ENCODE data around the gene MAP3K2.
A peak's percentile ranks its signal among the peaks of the same experiment; 100 is the strongest.

The MAP3K2 gene

GRCh38 chr2:127347734-127348392 is 39.9 kb downstream of the MAP3K2 start:
- DNase-seq, result no peak

GRCh38 chr2:127347015-127347414 is 40.8 kb downstream of the MAP3K2 start:
- no peak for DNase-seq

DNA sequence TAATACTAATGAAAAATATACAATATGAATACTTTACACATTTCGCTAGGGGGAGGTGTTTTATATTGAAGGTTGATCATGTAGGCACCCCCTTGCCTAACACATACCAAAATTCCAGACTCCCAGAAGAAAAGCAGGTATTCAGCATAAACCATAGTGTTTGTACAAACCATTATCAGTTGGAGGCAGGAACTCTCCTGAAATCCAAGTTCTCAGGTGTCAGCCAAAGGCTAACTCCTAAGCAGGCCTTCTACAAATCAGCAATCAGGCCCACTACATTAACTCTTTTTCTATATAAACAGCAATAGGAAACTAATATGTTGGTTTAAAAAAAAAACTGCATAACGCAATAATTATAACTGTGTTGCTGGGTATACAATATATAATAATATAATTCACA is 44.5 kb downstream of the MAP3K2 start:
- no peak for DNase-seq

DNA sequence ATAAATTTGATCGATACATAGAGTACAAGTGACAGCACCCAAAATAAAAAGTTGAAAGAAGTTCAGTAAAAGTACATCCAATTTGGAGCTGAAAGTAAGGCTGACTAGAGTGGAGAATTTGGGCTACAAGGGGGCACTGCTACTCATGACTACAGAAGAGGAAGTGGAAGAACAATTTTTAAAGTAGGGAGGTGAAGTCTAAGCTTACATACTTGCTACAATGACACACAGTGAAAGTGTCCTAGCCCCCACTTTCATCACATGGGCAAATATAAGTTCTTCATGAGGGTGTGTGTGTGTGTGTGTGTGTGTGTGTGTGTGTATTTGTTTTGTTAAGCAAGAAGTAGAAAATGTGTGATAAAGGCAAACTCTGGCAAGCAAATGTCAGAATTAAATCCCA is 45.7 kb downstream of the MAP3K2 start:
- peak; percentile 44 to 56 (median 53) for DNase-seq

DNA sequence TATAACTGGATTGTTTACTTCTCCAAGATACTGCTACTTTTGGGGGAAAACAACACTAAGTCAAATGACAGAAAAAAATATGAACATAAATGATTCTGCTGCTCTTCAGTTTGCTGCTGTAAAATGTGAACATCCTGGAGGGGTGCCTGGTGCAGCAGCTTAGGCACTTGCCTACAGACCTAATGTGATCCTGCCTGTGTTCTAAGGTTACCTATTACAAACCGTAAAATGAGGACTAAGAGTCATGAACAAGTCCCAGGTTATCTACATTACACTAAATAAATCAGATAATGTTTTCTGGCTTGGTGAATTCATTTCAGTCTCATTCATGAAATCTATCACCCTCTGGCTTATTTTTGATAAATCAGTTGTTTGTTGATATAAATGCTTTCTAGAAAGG is 55.4 kb downstream of the MAP3K2 start:
- no peak for DNase-seq

DNA sequence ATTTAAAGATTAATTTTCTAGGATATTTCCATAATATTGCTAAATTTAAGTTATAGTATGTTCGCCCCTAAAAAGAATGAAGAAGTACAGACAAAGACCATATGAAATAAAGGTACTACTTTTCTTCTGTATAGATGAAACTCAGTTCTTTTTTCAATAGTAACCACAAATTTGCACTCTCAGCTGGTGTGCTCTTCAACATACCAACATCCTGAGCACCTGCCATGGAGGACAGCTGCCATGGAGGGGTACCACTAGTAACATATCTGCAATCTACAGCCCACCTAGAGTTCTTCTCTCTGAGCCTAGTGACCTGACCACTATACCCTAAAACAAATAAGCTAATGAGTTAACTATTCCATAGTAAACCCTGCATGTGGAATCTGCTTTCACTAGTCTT is 57.0 kb downstream of the MAP3K2 start:
- DNase-seq, result no peak

DNA sequence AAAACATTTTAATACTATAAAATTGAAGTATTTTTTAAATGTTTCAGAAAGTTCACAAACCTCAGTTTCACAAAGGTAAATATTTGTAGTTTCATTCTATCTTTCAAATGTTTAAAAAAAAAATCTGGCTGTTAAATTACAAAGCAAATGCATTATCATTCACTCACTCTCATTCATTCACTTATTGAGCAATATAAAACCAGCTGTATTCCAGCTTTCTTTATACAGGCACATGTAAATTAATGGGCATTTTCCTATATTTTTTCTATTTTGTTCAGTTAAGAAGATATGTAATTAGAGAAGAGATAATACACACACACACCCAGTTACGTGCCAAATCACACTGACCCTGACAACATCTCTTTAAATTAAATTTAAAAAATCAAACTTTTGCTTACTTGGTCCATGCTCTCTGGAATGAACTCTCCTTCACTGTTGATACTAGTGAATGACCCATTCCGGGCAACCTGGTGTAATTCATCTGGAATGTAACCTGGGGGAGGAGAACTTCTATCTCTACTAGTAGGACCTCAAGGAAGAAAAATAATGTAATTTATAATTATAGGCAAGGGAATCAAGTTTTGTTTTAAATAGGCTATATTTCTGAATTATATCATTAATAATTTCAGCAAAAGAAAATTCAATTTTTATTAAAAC is 61.4 kb downstream of the MAP3K2 start:
- DNase-seq, result no peak

DNA sequence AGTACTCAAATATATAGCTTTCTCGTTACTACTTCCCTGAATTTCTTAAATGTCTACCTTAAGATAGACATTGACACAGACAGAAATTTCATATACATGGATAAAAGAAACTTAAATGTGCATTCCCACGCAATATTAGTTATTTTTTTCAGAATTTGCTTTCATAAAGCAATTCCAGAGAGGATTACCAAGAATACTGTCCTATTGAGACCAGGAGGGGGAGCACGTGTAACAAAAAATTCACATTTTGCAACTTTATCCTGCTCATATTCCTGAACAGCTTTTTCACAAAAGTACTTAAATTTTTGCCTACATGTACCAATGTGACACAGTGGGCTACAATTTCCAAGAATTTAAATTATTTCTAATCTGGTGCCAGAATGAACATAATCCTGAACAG is 63.1 kb downstream of the MAP3K2 start:
- peak; percentile 41 to 60 (median 59) for DNase-seq

GRCh38 chr2:127321303-127321702 is 66.5 kb downstream of the MAP3K2 start:
- no peak for DNase-seq

DNA sequence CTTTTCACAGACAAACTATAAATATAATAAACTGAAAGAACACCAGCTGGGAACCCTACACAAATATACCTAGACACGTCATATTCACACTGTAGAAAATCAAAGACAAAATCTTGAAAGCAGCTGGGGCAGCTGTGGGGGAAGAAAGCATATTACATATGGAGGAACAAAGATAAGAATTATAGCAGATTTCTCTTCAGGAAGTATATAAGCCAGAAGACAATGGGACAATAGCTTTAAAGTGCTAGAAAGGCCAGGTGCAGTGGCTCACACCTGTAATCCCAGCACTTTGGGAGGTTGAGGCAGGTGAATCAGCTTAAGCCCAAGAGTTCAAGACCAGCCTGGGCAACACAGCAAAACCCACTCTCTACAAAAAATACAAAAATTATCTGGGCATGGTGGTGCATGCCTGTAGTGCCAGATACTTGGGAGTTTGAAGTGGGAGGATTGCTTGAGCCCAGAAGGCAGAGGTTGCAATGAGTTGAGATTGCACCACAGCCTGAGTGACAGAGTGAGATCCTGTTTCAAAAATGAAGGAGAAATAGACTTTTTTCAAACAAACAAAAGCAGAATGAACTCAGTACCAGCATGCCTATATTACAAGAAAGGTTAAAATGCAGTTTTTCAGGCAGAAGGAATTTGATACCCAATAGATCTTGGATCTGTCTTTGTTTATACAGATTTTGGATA is 67.0 kb downstream of the MAP3K2 start:
- peak in 2 of 3 donors; percentile 10 to 19 for DNase-seq

- no peak for DNase-seq
Observed at GRCh38 chr2:127320067-127320466, 67.7 kb downstream of the MAP3K2 start.

GRCh38 chr2:127314193-127314988 is 73.4 kb downstream of the MAP3K2 start:
- DNase-seq, result no peak

DNA sequence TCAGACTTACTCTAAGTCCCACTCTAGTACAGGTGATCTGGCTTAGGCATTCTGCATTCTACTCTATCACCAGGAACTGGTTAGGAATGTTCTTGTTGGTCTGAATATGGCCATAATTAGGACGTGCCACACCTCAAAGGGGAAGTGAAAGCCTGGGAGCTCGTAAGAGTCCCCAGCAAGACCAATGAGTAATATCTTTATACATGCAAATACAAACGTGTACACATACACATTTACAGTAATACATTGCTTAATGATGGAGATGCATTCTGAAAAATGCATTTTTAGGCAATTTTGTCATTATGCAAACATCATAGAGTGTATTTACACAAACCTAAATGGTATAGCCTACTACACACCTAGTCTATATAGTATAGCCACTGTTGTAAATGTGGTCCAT is 74.4 kb downstream of the MAP3K2 start:
- DNase-seq, result peak; percentile 67 to 86 (median 73)

DNA sequence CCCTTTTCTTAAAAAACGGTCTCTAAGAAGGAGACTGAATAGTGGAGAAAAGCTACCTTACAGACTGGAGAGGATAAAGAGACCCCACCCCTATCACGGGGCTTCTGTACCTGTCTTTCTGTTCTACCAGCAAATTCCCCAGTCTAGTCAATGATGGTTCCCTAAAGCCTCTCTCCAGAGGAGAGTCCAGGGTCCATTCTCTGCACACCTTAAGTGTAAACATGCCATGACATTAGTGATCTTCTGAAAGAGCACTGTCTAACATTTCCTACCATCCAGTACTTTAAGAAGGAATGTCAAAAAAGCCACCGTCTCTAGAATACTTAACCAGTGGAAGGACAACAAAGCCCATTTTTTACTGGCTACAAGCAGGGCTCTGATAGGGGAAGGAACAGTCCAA is 76.8 kb downstream of the MAP3K2 start:
- no peak for DNase-seq

- DNase-seq, result no peak
Observed at GRCh38 chr2:127309468-127309867, 78.3 kb downstream of the MAP3K2 start.

- no peak for DNase-seq
Observed at GRCh38 chr2:127308586-127309138, 79.1 kb downstream of the MAP3K2 start.

DNA sequence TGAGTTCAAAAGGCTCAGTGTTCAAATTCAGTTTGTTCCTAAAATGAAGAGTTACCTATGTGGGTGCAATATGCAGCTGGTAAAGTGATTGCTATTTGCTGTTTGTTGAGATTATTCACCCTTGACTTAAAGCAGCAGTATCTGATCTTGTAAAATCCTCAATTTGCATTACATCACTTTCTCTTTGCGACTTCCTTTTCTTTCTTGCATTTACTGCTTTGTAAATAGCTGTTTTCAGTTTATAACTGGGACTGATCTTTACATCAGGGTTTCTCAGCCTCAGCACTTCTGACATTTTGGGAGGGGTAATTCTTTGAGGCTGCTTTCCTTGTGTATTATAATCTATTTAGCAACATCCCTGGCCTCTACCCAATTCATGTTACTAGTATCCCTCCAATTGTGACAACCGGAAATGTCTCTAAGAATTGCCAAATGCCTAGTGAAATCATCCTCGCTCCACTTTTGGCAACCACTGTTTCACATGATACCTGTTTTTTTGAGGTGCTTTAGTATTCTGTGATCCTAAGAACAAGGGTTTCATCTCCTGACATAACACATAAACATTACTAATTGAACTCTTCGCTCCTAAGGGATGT is 81.7 kb downstream of the MAP3K2 start:
- peak; percentile 12 to 45 (median 31) for DNase-seq

GRCh38 chr2:127302168-127302567 is 85.6 kb downstream of the MAP3K2 start:
- DNase-seq, result no peak

DNA sequence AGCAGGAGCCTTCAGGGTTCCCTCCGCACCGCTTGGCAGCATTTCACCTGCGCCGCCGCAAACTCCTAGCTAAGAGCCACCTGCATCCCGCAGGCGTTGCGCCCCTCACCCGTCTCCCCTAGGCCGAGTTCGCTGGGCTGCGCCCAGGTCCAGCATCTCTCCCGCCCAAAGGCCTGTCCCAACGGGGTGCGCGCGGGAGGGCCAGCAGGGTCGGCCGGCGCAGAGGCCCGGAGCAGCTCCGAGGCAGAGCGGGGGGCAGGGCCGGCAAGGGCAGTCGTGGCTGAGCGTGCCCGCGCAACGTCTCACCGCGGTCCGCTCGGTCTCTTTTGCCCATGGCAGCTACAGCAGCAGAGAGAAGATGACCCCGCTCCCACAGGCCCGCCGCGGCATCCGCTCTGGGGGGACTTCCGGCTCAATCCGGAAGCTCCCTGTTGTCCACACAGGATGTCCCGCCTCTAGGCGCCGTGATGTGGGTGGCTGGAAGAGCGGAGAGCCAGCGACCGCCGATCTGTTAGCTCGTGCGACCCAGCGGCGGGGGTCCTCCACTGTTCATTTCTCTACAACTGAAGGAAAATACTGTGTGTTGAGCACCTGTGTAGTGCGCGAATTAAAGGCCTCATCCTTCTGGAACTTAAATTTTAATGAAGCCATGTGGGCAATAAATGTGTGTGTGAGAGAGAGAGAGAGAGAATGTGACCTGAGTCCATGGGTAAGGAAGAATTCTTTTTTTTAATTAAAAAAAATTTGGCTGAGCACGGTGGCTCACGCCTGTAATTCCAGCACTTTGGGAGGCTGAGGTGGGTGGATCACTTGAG is 93.8 kb downstream of the MAP3K2 start, which contains the start of gene ERCC3:
Gene ERCC3 (minus strand): TSS at position 397 of the 815 bp plus-strand sequence. CDS start 63 bp downstream, at position 334.
- DNase-seq, result peak; percentile 82 to 90 (median 87)

- peak in 1 of 3 donors; percentile 9 for DNase-seq
Observed at GRCh38 chr2:127293386-127293747, 94.4 kb downstream of the MAP3K2 start.

GRCh38 chr2:127288274-127288673 is 99.5 kb downstream of the MAP3K2 start:
- no peak for DNase-seq

DNA sequence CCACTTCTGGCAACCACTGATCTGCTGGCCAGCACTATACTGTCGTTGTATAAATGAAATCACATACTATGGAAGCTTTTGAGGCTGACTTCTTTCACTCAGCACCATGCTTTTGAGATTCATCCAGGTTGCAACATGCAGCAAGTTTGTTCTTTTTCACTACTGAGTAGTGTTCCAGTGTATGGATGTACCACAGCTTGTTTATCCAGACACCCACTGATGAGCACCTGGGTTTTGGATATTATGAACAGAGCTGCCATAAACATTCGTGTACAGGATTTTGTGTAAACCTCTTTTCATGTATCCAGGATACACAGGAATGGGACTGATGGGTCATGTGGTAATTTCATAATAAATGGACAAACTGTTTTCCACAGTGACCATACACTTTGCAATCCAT is 104.5 kb downstream of the MAP3K2 start:
- no peak for DNase-seq

All from suppressor macrophage treated with lipopolysaccharide for 1 hour (primary cell).